HG03103 (cell line): ENCODE measurements around the gene WASHC3.
"Not testable (repeated sequence)": the region's sequence is repeated elsewhere in the genome, so short reads cannot be mapped to it uniquely, and the experiment has no call there.

Source experiments
- ATAC-seq: cut with Tn5 transposase; IDR thresholded peaks from one replicate; pipeline ENCODE4 v1.9.1; 2021; ENCODE audit warnings: low read depth; ENCODE audit not compliant: unreplicated experiment

Gene WASHC3

GRCh38 chr12:102051431-102051965, 10.3 kb downstream of the WASHC3 start:
- no peak for ATAC-seq

GRCh38 chr12:102050660-102051430, 10.9 kb downstream of the WASHC3 start:
- no peak for ATAC-seq

- ATAC-seq, result peak; percentile 87
Observed at GRCh38 chr12:102043928-102044327, 17.9 kb downstream of the WASHC3 start.

- ATAC-seq, result no peak
Observed at GRCh38 chr12:102033991-102034745, 27.6 kb downstream of the WASHC3 start.

- no peak for ATAC-seq
Observed at GRCh38 chr12:102031852-102032251, 29.9 kb downstream of the WASHC3 start.

- ATAC-seq, result no peak
Observed at GRCh38 chr12:102029141-102029540, 32.6 kb downstream of the WASHC3 start.

- ATAC-seq, result no peak
Observed at GRCh38 chr12:102026728-102027127, 35.1 kb downstream of the WASHC3 start.

- ATAC-seq, result no peak
Observed at GRCh38 chr12:102024765-102025164, 37.0 kb downstream of the WASHC3 start.

- no peak for ATAC-seq
Observed at GRCh38 chr12:102023343-102023930, 38.4 kb downstream of the WASHC3 start.

GRCh38 chr12:102022286-102022685, 39.5 kb downstream of the WASHC3 start:
- no peak for ATAC-seq

GRCh38 chr12:102021540-102022246, 40.1 kb downstream of the WASHC3 start:
- ATAC-seq, result no peak

GRCh38 chr12:102018607-102019006, 43.2 kb downstream of the WASHC3 start:
- ATAC-seq, result not testable (repeated sequence)

GRCh38 chr12:102016472-102016871, 45.3 kb downstream of the WASHC3 start:
- ATAC-seq, result no peak

GRCh38 chr12:102010265-102010994, 51.4 kb downstream of the WASHC3 start:
- ATAC-seq, result peak; percentile 76

GRCh38 chr12:102009796-102010195, 52.0 kb downstream of the WASHC3 start:
- no peak for ATAC-seq

- no peak for ATAC-seq
Observed at GRCh38 chr12:102008615-102009126, 53.1 kb downstream of the WASHC3 start.

- no peak for ATAC-seq
Observed at GRCh38 chr12:102005256-102005655, 56.5 kb downstream of the WASHC3 start.

- no peak for ATAC-seq
Observed at GRCh38 chr12:101997102-101997501, 64.7 kb downstream of the WASHC3 start.

GRCh38 chr12:101995684-101996083, 66.1 kb downstream of the WASHC3 start:
- ATAC-seq, result no peak

- ATAC-seq, result no peak
Observed at GRCh38 chr12:101992091-101992490, 69.7 kb downstream of the WASHC3 start.
